ENCODE results near the gene DSC1. TPM values are rescaled to one million over a fixed set of nuclear protein-coding genes. Genes with fewer than 3 reads are reported as not detected.

The DSC1 gene
- total RNA-seq, 1 experiment from 2014 or later = not detected

DNA sequence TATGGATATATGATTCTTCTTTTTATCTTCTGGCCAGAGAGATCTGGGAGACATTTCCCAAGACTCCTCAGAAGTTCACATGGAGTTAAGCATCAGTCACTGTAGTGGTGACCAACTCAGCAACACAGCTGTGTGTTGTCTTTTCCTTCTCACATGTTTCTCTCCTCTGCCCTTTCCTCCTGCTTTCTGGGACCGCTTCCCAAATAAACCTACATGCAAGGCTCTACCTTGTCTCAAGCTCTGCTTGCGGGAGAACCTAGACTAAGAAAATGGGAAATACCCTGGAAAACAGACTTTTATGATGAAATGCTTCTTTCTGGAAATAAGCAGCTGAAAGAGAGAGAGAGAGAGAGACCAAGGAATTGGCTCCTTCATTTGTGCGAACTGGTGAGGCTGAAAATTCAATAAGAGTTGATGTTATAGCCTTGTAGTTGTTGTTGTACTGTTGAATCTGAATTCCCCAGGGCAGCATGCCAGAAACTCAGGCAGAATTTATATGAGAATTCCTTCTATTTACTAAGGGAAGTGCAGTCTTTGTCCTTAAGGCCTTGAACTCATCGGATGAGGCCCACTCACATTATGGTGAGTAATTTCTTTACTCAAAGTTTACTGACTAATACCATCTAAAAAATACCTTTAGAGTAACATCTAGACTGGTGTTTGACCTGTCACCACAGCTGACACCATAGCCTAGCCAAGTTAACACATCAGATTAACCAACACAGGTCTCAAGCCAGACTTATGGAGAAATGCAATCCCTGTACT is 22.7 kb upstream of the DSC1 start:
- Histone ChIP-seq H3K9me2 (ENCODE audit: insufficient read depth) (no peaks in the 10 kb centered on the region), H4K20me1 (ENCODE audit: insufficient read depth) (no peaks in the 10 kb centered on the region), H3K9me3 (ENCODE audit: control insufficient read depth in 1 of 2, insufficient read depth in 1 of 2, low read depth in 1 of 2, low read length in 2 of 2) (no peaks in the 10 kb centered on the region), H2AFZ (ENCODE audit: low read depth, low read length, poor library complexity, severe bottlenecking) (no peak overlapping the region), H3K27ac (ENCODE audit: low read depth, low read length) (no peak overlapping the region), H3K9ac (ENCODE audit: low read length) (no peak overlapping the region), H3K4me2 (ENCODE audit: low read length) (no peak overlapping the region), H3K79me2 (ENCODE audit: insufficient read depth, low read length) (no peaks in the 10 kb centered on the region), H3K36me3 (ENCODE audit: control insufficient read depth in 1 of 2, insufficient read depth in 2 of 2, low read length in 2 of 2) (no peaks in the 10 kb centered on the region), H3K4me3 (replicated peaks in 1 of 2; ENCODE audit: low read depth in 1 of 2, low read length in 2 of 2) (no peak overlapping the region), H3K4me1 (ENCODE audit: control insufficient read depth in 1 of 2, insufficient read depth in 2 of 2, low read length in 2 of 2) (no peaks in the 10 kb centered on the region), H3K27me3 (ENCODE audit: insufficient read depth, low read length) (no peaks in the 10 kb centered on the region)
- DNase-seq (ENCODE audit: low read depth, low spot score) (no peak), ATAC-seq (no peak)
- CTCF ChIA-PET = no interaction called here
- RAD21 ChIA-PET (ENCODE audit: low non-redundant PET in 1 of 2, low total read pairs in 2 of 2, uncharacterized antibody in 2 of 2, unreplicated experiment in 2 of 2) = no interaction called here
- POLR2A ChIA-PET = no interaction called here
- intact Hi-C loops (cut with micrococcal nuclease) = no loop called here
- TF ChIP-seq CEBPB (IDR thresholded peaks at IDR 0.05; ENCODE audit: low read depth) = no peak
- TF ChIP-seq, protein P1, sequence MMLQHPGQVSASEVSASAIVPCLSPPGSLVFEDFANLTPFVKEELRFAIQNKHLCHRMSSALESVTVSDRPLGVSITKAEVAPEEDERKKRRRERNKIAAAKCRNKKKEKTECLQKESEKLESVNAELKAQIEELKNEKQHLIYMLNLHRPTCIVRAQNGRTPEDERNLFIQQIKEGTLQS (IDR thresholded peaks at IDR 0.05) = no peak
- TF ChIP-seq ZNF274 (IDR thresholded peaks at IDR 0.05; ENCODE audit: low read depth, low read length) = no peak
- TF ChIP-seq ELF1 (IDR thresholded peaks at IDR 0.05; ENCODE audit: borderline replicate concordance, low read depth) = no peak
- no peak for TF ChIP-seq EGR1 (IDR thresholded peaks at IDR 0.05; ENCODE audit: low read depth)
- no TSS peak for BruUV-seq (replicated peaks)

DNA sequence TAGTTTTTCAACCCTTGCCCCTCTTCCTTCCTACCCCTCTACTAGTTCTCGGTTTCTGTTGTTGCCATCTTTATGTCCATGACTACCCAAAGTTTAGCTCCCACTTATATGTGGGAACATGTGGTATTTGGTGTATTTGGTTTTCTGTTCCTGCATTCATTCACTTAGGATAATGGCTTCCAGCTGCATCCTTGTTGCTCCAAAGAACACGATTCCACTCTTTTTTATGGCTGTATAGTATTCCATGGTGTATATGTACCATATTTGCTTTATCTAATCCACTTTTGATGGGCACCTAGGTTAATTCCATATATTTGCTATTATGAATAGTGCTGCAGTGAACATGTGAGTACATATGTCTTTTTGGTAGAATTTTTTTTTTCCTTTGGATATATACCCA is 20.6 kb upstream of the DSC1 start:
- intact Hi-C loops (cut with micrococcal nuclease) = no loop called here
- ATAC-seq = no peak
- H2AFZ ChIP-seq (ENCODE audit: low read depth, low read length, poor library complexity, severe bottlenecking) = no peak overlapping the region
- no peaks in the 10 kb centered on the region for H3K79me2 ChIP-seq (ENCODE audit: insufficient read depth, low read length)
- RAD21 ChIA-PET (ENCODE audit: low non-redundant PET in 1 of 2, low total read pairs in 2 of 2, uncharacterized antibody in 2 of 2, unreplicated experiment in 2 of 2) = no interaction called here
- no TSS peak for BruUV-seq (replicated peaks)
- no peak overlapping the region for H3K4me3 ChIP-seq (replicated peaks in 1 of 2; ENCODE audit: low read depth in 1 of 2, low read length in 2 of 2)
- no peaks in the 10 kb centered on the region for H3K27me3 ChIP-seq (ENCODE audit: insufficient read depth, low read length)
- DNase-seq (ENCODE audit: low read depth, low spot score) = no peak
- POLR2A ChIA-PET = no interaction called here
- no peaks in the 10 kb centered on the region for H3K9me2 ChIP-seq (ENCODE audit: insufficient read depth)
- H4K20me1 ChIP-seq (ENCODE audit: insufficient read depth) = no peaks in the 10 kb centered on the region
- H3K4me1 ChIP-seq (ENCODE audit: control insufficient read depth in 1 of 2, insufficient read depth in 2 of 2, low read length in 2 of 2) = no peaks in the 10 kb centered on the region
- no peaks in the 10 kb centered on the region for H3K36me3 ChIP-seq (ENCODE audit: control insufficient read depth in 1 of 2, insufficient read depth in 2 of 2, low read length in 2 of 2)
- H3K9me3 ChIP-seq (ENCODE audit: control insufficient read depth in 1 of 2, insufficient read depth in 1 of 2, low read depth in 1 of 2, low read length in 2 of 2) = no peaks in the 10 kb centered on the region
- CTCF ChIA-PET = no interaction called here
- H3K27ac ChIP-seq (ENCODE audit: low read depth, low read length) = no peak overlapping the region
- H3K4me2 ChIP-seq (ENCODE audit: low read length) = no peak overlapping the region
- H3K9ac ChIP-seq (ENCODE audit: low read length) = no peak overlapping the region
- TF ChIP-seq CBX3 (IDR thresholded peaks at IDR 0.05; ENCODE audit: low read depth) (no peak), RAD21 (IDR thresholded peaks at IDR 0.05; ENCODE audit: low read depth) (no peak), YY1 (IDR thresholded peaks at IDR 0.05; ENCODE audit: extremely low read depth, insufficient replicate concordance, low read depth, low read length) (no peak), SIN3A (IDR thresholded peaks at IDR 0.05; ENCODE audit: low read depth) (no peak), POLR2AphosphoS5 (IDR thresholded peaks at IDR 0.05; ENCODE audit: low read depth, low read length) (no peak), POLR2A (IDR thresholded peaks at IDR 0.05; ENCODE audit: borderline replicate concordance, extremely low read depth, insufficient read depth, insufficient read length) (no peak), ZNF274 (IDR thresholded peaks at IDR 0.05; ENCODE audit: low read depth, low read length) (no peak), EZH2phosphoT487 (IDR thresholded peaks at IDR 0.05; ENCODE audit: borderline replicate concordance) (no peak), ELF1 (IDR thresholded peaks at IDR 0.05; ENCODE audit: borderline replicate concordance, low read depth) (no peak)
- TF ChIP-seq, protein P2, sequence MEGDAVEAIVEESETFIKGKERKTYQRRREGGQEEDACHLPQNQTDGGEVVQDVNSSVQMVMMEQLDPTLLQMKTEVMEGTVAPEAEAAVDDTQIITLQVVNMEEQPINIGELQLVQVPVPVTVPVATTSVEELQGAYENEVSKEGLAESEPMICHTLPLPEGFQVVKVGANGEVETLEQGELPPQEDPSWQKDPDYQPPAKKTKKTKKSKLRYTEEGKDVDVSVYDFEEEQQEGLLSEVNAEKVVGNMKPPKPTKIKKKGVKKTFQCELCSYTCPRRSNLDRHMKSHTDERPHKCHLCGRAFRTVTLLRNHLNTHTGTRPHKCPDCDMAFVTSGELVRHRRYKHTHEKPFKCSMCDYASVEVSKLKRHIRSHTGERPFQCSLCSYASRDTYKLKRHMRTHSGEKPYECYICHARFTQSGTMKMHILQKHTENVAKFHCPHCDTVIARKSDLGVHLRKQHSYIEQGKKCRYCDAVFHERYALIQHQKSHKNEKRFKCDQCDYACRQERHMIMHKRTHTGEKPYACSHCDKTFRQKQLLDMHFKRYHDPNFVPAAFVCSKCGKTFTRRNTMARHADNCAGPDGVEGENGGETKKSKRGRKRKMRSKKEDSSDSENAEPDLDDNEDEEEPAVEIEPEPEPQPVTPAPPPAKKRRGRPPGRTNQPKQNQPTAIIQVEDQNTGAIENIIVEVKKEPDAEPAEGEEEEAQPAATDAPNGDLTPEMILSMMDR (IDR thresholded peaks at IDR 0.05 in 2 of 3, conservative IDR thresholded peaks at IDR 0.05 in 1 of 3; ENCODE audit: borderline replicate concordance in 1 of 3, insufficient read depth in 1 of 3, low read depth in 2 of 3, low read length in 2 of 3) = no peak
- TF ChIP-seq, protein P3, sequence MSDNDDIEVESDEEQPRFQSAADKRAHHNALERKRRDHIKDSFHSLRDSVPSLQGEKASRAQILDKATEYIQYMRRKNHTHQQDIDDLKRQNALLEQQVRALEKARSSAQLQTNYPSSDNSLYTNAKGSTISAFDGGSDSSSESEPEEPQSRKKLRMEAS (IDR thresholded peaks at IDR 0.05) = no peak
- TF ChIP-seq, protein P4, sequence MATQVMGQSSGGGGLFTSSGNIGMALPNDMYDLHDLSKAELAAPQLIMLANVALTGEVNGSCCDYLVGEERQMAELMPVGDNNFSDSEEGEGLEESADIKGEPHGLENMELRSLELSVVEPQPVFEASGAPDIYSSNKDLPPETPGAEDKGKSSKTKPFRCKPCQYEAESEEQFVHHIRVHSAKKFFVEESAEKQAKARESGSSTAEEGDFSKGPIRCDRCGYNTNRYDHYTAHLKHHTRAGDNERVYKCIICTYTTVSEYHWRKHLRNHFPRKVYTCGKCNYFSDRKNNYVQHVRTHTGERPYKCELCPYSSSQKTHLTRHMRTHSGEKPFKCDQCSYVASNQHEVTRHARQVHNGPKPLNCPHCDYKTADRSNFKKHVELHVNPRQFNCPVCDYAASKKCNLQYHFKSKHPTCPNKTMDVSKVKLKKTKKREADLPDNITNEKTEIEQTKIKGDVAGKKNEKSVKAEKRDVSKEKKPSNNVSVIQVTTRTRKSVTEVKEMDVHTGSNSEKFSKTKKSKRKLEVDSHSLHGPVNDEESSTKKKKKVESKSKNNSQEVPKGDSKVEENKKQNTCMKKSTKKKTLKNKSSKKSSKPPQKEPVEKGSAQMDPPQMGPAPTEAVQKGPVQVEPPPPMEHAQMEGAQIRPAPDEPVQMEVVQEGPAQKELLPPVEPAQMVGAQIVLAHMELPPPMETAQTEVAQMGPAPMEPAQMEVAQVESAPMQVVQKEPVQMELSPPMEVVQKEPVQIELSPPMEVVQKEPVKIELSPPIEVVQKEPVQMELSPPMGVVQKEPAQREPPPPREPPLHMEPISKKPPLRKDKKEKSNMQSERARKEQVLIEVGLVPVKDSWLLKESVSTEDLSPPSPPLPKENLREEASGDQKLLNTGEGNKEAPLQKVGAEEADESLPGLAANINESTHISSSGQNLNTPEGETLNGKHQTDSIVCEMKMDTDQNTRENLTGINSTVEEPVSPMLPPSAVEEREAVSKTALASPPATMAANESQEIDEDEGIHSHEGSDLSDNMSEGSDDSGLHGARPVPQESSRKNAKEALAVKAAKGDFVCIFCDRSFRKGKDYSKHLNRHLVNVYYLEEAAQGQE (IDR thresholded peaks at IDR 0.05; ENCODE audit: low read depth) = no peak

All from HCT116 (cell line).